GM21619 (cell line): ENCODE measurements around the gene ZNF791.
"Not testable (repeated sequence)": the region's sequence is repeated elsewhere in the genome, so short reads cannot be mapped to it uniquely, and the experiment has no call there.

ENCODE experiments used
- ATAC-seq: cut with Tn5 transposase; IDR thresholded peaks from one replicate; pipeline ENCODE4 v1.9.1; 2021; ENCODE audit not compliant: unreplicated experiment

Gene ZNF791

DNA sequence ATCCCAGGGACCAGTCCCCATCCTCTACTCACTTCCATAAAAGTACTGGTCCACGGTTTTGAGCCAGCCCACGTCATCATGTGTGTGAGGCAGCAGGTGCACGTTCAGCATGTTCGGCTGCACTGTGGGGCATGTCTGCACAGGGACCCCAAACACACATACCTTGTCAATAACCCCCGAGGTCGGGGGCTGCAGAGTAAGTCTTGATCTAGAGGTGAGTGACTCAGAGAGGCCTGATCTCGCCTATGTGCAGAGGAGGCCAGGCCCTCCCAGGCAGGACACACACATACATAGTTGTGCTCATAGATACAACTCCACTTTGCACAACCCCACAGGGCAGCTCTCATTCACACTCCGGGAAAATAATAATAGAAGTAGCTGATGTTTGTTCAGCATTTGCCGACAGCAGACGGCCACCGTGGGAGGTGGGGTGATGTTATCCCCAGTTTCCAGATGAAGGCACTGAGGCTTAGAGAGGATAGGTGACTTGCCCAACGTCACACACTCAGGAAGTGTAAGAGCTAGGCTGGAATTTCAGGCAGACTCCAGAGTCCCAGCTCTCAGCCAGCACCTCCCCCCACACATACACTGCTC, 55.0 kb downstream of the ZNF791 start:
- ATAC-seq = no peak

DNA sequence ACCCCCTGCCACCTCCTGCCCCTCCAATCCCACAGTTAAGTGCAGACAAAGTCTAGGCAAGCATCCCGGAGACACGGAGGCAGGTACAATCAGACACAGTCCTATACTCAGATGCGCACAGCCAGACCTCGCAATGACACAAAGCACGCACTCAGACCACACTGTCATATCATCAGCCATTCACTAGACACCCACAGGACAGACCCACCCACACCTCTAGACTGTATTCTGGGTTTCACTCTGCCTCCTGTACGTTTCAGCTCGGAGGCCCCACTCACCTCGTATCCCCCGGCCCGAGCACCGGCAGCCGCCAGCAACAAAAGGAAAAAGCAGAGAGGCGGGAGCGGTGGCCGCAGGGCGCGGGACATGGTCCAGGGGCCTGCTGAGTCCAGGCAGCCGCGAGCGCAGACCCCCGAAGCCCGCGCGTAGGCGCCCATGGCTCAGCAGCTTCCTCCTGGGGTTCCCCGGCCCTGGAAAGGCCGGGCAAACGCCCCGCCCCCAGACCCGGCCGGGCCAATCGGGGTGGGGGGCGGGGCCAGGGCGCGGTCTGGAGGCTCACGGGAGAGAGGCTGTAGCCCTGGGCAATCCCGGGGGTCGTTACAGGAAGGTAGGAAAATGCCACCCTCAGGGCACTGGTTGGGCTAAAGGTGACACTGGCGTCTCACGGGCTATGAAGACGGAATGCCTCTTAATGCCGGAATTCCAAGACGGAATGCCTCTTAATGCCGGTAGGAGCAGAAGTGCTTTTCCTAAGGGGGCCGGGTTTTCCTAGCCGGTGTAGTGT, 55.7 kb downstream of the ZNF791 start, which contains the start of the genes MAN2B1 and WDR83:
MAN2B1 (minus strand) TSS at position 478 of the 784 bp plus-strand sequence; CDS start at position 437, 41 bp downstream.
WDR83 (plus strand) TSS at position 543 of the 784 bp plus-strand sequence. CDS start 2,984 bp downstream, outside the sequence.
- ATAC-seq = peak; percentile 40

DNA sequence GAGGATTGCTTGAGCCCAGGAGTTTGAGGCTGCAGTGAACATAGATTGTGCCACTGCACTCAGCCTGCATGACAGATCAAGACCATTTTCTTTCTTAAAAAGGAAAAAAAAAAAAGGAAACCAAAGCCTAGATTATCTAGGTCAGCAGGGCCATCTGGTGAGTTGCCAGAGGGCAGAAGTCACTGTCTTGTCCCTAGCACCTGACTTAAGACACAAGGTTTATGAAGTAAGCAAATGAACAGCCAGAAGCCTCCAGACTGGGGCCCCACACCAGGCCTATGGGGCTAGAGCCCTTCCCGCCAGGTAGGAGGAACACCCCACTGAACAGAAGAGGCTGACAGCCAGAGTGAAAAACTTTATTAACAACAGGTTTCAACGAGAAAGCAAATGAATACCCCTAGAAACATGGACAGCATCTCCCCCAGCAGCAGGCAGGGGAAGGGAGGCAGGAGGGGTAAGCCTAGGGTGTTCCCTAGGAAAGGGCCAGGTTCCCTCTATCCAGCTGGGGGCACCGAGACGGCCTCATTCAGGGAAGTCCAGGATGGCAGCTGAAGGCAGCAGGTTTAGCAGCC, 57.1 kb downstream of the ZNF791 start:
- ATAC-seq = no peak

DNA sequence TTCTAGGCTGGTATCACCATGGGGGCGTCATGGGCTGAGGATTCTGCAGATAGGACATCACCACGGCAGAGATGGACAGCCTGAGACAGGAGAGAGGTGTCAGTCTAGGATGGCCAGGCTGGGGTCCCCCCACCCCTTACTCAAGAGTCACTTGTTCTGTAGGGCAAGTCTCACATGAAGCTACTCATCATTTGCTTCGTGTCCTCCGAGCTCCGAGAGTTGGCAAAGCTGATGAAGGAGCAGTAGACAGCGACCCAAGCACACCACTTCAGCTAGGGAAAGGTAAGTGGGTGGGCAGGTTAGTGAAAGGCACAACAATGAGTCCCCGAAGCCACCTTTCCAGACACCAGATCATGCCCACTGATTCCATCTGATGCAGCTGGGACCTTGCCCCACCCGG, 57.6 kb downstream of the ZNF791 start:
- ATAC-seq = no peak

DNA sequence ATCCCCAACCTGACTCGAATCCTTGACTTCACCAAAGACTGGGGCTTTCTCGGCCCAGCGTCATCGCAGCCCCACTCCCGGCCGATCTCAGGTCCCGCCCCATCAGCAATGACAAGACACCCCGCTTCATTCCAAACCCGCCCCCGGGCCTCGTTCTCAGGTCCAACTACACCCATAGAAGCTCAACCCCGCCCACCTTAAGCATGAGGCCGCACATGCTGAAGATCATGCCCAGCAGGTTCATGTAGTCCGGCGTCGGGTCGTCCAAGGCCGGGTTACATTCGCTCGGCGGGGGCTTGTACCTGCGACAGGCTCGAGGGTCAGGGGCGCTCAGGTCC, 58.2 kb downstream of the ZNF791 start:
- no peak for ATAC-seq

DNA sequence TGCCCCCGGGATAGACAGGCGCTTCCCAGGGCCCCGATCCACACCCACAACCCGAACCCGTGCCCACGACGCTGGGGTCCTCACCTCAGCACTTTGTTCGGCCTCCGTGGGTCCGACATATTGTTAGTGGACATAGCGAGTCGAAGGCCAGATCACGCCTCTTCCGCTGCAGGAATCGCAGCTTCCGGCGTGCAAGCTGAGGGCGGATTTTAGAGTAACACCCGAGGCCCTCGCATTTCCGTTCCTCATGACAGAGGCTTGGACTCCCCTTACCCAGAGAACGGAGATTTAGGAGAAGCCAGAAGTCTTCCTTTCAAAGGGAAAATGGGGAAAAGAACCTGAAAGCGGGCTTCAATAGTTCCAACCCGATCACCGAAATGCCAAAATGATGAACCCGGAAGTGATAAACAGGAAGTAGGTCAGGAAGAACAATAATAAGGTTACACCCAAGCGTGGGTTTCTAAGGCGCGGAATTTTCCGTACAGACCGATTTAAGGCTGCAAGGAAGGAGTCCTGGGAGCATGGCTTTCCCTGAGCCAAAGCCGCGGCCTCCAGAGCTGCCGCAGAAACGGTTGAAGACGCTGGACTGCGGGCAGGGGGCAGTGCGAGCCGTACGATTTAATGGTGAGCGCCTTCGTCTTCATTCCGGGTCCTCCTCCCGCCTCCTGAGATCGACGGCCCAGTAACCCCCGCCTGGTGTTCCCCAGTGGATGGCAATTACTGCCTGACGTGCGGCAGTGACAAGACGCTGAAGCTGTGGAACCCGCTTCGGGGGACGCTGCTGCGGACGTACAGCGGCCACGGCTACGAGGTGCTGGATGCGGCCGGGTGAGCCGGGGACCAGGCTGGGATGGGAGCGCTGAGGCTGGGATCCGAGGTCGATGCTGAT, 58.8 kb downstream of the ZNF791 start:
- ATAC-seq = no peak

DNA sequence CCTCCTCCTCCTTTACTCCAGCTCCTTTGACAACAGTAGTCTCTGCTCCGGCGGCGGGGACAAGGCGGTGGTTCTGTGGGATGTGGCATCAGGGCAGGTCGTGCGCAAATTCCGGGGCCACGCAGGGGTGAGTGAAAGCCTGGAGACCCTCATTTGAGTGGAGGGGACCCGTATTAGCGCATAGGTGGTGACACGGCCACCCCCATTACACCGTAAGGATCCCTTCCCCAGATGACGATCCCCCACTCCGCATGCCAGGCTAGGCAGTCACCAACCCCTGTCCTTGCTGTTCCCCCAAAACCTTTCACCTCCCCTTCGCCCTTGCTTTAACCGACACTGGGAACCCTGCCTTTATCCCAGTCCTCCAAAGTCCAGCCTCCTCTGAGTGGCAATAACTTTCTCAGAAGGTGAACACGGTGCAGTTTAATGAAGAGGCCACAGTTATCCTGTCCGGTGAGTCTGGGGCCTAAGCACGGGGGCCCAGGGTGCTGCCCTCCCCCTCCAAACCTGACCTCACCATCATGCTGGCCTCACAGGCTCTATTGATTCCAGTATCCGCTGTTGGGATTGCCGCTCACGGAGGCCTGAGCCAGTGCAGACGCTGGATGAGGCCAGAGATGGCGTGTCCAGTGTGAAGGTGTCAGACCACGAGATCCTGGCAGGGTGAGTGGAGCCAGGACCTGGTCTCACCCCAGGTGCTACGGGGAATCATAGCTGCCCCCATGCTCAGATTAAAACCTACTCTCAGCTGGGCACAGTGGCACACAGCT, 59.6 kb downstream of the ZNF791 start:
- ATAC-seq = no peak

DNA sequence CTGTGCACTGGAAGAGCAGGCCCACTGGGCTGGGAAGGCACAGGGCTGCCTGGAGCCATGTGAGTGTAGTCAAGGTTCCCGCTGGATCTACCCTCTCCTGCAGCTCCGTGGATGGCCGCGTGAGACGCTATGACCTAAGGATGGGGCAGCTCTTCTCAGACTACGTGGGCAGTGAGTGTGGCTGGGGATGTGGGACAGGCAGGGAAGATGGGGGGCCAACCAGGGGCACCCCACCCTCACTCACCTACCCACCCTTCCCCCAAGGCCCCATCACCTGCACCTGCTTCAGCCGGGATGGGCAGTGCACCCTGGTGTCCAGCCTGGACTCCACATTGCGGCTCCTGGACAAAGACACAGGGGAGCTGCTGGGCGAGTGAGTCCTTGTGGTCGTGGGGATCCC, 62.0 kb downstream of the ZNF791 start:
- no peak for ATAC-seq

DNA sequence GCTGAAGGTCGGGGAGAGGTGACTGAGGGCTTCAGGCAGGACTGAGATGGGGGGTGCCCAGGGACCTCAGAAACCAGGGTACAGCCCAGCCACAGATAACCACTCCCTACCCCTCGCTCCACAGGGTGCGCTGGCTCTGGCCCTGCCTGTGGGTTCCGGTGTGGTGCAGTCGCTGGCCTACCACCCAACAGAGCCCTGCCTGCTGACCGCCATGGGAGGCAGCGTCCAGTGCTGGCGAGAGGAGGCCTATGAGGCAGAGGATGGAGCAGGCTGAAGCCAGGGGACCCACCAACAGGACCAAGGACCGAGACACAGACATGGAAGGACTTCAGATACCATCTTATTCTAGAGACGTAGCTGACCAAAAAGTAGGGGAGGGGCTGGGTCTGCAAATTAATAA, 64.7 kb downstream of the ZNF791 start:
- ATAC-seq = no peak

DNA sequence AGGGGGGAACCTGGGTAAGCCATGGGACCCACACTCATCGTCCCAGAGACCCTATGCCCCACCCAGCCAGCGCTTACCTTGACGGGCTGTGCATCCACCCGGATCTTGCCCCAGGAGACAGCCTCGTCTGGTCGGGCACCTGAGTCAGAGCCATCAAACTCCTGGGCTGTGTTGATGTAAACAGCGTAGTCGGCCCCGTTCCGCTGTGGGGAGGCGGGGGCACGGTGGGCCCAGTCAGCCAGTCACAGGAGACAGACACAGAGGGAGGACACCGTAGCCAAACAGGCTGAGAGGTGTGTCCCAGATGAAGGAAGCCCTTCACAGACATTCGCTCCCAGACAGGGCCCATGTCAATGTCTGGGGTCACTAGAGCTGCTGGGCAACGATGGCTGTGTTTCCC, 65.2 kb downstream of the ZNF791 start:
- no peak for ATAC-seq

DNA sequence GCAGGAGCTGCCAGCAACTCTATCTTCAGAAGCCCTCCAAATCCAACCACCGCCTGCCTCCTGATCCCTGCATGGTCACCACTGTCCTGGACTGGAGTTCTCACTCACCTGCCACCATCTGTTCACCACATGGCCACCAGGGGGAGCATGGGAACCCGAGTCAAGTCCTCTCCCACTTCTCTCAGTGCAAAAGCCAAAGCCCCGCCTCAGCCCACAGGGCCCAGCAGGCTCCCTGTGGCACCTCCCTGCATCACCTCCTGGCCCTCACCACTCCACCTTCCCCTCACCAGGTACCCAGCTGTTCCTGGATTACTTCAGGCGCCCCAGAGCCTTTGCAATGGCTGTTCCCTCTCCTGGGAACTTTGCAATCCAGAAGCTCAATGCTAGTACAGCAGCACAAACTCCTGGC, 65.7 kb downstream of the ZNF791 start:
- ATAC-seq = no peak

DNA sequence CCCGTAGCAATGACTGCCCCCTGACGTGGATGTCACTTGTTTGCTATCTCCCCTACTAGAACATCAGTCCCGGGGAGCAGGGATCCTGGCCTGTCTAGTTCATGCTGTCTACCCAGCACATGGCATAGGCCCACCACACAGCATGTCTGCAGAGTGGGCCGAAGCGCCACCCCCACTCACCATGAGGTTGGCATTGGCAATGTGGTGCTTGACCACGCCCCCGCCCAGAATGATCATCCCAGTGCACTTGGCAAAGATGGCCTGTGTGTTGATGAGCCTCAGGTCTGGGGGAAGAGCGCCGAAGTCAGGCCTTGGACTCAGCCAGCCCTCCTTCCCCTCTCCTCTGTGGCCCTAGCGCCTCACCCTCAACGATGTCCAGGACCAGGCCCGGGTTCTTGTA, 66.2 kb downstream of the ZNF791 start:
- no peak for ATAC-seq

DNA sequence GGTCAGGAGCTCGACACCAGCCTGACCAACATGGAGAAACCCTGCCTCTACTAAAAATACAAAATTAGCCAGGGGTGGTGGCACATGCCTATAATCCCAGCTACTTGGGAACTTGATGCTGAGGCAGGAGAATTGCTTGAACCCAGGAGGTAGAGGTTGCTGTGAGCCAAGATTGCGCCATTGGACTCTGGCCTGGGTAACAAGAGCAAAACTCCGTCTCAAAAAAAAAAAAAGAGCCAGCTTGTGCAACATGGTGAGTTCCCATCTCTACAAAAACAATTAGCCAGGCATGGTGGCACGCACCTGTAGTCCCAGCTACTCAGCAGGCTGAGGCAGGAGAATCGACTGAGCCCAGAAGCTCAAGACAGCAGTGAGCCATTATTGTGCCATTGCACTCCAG, 67.3 kb downstream of the ZNF791 start:
- ATAC-seq = not testable (repeated sequence)

DNA sequence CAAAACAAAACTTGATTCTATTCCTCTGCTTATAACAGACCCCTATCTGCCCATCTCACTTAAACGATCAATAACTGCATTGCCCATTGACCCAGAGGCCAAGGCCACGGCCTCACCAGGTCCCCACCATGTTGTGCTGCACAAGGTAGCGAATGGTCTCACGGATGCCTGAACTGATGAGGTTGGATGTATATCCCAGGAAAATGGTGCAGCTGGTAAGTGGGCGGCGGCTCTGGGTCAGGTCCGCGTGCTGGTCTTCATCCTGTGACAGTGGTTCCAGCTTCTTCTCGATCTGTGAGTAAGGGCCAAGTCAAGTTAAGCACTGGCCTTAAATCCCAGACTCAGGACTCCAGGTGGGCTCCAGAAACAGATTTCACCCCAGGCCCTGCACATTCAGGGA, 69.3 kb downstream of the ZNF791 start:
- ATAC-seq = no peak

DNA sequence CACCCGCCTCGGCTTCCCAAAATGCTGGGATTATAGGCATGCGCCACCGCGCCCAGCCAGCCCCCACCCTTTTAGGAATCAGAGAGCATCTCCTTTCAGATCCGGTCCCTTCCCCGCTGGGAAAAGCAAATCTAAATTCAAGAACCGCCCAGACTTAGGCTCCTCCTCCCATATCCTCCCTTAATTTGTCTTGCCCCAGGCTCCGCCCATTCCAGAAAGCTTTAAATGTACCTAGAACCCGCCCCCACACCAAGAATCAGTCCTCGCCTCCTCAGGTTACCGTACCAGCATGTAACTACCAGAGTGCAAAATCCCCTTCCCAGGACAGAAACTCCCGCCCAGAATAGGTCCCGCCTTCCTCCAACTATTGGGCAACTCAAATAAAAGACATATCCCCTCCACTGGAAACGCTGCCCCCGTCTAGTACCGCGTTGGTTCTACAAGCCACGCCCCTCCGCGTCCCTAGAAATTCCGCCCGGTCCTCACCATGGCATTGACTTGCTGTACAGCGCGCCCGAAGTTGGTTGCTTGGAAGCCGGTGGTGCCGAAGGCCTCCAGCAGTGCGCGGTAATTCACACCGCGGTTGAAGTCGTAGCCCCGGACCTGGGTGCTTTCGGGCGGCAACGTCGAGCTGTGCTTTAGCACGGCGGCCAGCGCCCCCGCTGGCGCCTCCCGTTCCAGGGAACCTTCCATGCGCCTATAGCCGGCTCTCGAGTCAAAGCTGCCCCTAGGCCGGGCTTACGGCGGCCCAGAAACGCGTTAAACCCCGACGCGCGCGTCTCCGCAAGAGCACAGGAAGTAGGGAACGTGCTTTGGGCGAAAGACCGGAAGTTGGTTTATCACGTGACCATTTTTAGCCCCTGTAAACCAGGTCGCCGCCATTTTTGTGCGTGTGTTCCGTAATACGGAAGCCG, 70.6 kb downstream of the ZNF791 start, which contains the start of gene DHPS:
DHPS (minus strand) TSS at position 807 of the 914 bp plus-strand sequence; CDS start at position 693, 114 bp downstream.
- peak; percentile 55 for ATAC-seq
